ENCODE results near the gene CIB4.

DNA sequence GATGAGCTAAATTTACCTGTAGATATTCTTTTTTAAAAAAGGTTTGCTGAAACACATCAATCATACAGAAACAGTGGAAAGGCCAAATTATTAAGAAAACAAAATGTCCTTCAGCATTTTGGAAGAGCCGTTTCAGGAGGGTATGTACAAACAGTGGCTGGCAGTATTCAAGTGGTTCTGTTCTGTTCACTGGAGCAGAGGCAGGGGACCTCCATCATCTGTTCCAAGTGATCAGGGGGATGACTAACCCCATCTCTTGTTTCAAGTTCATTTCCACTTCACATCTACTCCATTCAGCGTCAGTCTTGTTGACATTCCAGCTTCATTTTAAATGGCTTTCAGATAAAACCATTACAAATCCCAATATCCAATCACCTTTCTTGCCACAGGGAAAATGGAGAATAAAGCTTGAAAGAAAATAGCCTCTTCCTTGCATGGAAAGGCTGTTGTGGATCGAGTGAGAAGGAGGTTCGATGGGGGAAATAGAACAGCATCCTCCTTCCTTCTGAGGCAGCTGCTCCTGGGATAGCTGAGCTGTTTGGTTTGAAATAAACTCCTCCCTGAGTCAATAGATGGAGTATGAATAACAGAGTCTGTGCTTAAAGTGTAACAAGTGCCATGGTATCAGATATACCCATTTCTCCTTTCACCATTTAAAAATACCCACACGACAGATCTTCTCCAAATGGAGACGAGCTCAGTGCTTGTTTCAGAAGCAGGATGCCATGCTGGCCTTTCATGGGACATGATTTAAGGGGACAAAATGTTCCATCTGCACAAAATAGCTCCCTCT is 99.6 kb downstream of the CIB4 start:
- no peak for TF ChIP-seq CTCF (IDR thresholded peaks at IDR 0.05)
- no peak for TF ChIP-seq EZH2 (IDR thresholded peaks at IDR 0.05; ENCODE audit: borderline replicate concordance, insufficient read depth, low read depth, low read length, poor library complexity, severe bottlenecking)

All from B cell (primary cell).